Caco-2 (cell line): ENCODE measurements around the gene HCK. TPM values are rescaled to one million over a fixed set of nuclear protein-coding genes. Genes with fewer than 3 reads are reported as not detected.

Source experiments
- BruUV-seq: library from RNA; stranded (reverse); fragments of 400-500 nt; replicated peaks from 2 replicates; lab custom pipeline; 2021; lab: Mats Ljungman, UMichigan
- CTCF ChIA-PET: fragments of 300-600 bp; sonication (Branson Sonifier 250); formaldehyde crosslinking; loops from one replicate; lab custom pipeline; 2022; ENCODE audit warnings: antibody characterized with exemption; lab: Charles Lee
- POLR2A ChIA-PET: fragments of 300-600 bp; sonication (Branson Sonifier 250); formaldehyde crosslinking; loops from one replicate; lab custom pipeline; 2022; ENCODE audit warnings: antibody characterized with exemption; lab: Charles Lee
- DNase-seq, 2 experiments: peaks; one replicate each; pipeline versions ENCODE4 v3.0.0 to v3.0.0-alpha.2; 2020 to 2022
- H3K27me3 ChIP-seq: replicated peaks from 2 replicates; pipeline ENCODE4 v1.6.0; 2011; ENCODE audit warnings: low read length; ENCODE audit not compliant: control insufficient read depth, insufficient read depth
- H3K36me3 ChIP-seq: 2 replicates; pipeline ENCODE4 v1.5.1; 2011; ENCODE audit warnings: low read length; ENCODE audit not compliant: control insufficient read depth, insufficient read depth
- H3K4me1 ChIP-seq: fragments of 250-450 bp; sonication (Bioruptor Pico); 2 replicates; pipeline ENCODE4 v1.5.1; 2020; ENCODE audit warnings: mild to moderate bottlenecking
- H3K4me3 ChIP-seq: 2 replicates; pipeline ENCODE4 v1.5.1; 2011; ENCODE audit warnings: low read depth, mild to moderate bottlenecking, control low read depth, low read length
- H3K9me3 ChIP-seq: fragments of 250-450 bp; sonication (Bioruptor Pico); 2 replicates; pipeline ENCODE4 v1.5.1; 2020; ENCODE audit warnings: mild to moderate bottlenecking, moderate library complexity
- H3K27ac Mint-ChIP-seq: one replicate; pipeline ENCODE4 v1.8.0; 2022; ENCODE audit warnings: mixed read lengths; ENCODE audit not compliant: unreplicated experiment
- H3K27me3 Mint-ChIP-seq: one replicate; pipeline ENCODE4 v1.8.0; 2022; ENCODE audit warnings: mixed read lengths; ENCODE audit not compliant: insufficient read depth, unreplicated experiment
- H3K36me3 Mint-ChIP-seq: one replicate; pipeline ENCODE4 v1.8.0; 2022; ENCODE audit warnings: mild to moderate bottlenecking, mixed read lengths; ENCODE audit not compliant: insufficient read depth, unreplicated experiment
- H3K4me1 Mint-ChIP-seq: one replicate; pipeline ENCODE4 v1.8.0; 2022; ENCODE audit warnings: low read depth, mixed read lengths; ENCODE audit not compliant: unreplicated experiment
- H3K4me3 Mint-ChIP-seq: one replicate; pipeline ENCODE4 v1.8.0; 2022; ENCODE audit warnings: mild to moderate bottlenecking, moderate library complexity, mixed read lengths; ENCODE audit not compliant: unreplicated experiment
- H3K9me3 Mint-ChIP-seq: one replicate; pipeline ENCODE4 v1.8.0; 2022; ENCODE audit warnings: mixed read lengths; ENCODE audit not compliant: unreplicated experiment
- intact Hi-C: fragments of 100-400 bp; cut with micrococcal nuclease; formaldehyde crosslinking; loops from one replicate; pipeline ENCODE4 v1.10.0; 2022; ENCODE audit not compliant: unreplicated experiment
- total RNA-seq: library from RNA; stranded (reverse); gene quantifications from 2 replicates; pipeline ENCODE4 v1.2.3, GENCODE V29; 2022
- TF ChIP-seq, protein P1 (sequence below), 2 experiments: fragments of 200-600 bp in 1 of 2; IDR thresholded peaks; 1 replicate in 1 of 2; 2 replicates in 1 of 2; pipeline versions ENCODE4 v1.5.1 to v1.8.0; 2011 to 2022; ENCODE audit warnings: antibody characterized with exemption in 1 of 2, control low read depth in 1 of 2, inconsistent platforms in 1 of 2, low read depth in 1 of 2, low read length in 1 of 2, mild to moderate bottlenecking in 1 of 2, moderate library complexity in 1 of 2; ENCODE audit not compliant: insufficient read depth in 1 of 2, severe bottlenecking in 1 of 2, unreplicated experiment in 1 of 2

The HCK gene
- total RNA-seq, 1 experiment from 2014 or later, result not detected

DNA sequence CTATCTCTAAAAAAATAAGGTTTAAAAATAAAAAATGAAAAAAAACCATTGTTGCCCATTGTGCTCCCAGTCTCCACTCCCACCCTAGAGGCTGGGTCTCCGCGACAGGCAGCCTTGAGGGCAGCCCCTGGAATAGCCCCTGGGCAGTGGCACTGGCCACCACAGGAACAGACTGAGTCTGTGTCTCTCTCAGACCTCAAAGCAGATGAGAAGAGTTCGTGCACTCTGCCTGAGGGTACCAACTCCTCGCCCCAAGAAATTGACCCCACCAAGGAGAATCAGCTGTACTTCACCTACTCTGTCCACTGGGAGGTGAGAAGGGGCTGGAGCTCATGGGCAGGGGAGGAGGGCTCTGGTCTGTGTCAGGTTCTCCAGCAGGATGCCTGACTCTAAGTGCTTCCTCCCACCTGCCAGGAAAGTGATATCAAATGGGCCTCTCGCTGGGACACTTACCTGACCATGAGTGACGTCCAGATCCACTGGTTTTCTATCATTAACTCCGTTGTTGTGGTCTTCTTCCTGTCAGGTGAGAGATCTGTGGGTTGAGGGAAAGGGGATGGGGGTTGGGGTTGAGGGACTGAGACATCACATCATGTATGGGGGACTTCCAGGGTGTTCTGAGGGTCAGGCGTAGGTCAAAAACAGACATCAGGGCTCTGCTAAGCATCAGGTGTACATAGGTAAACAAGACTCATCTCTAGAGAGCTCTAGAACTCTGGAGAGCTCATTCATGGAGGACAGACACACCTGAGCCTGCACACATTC lies 93.0 kb downstream of the HCK start:
- ChIA-PET POLR2A (no interaction called here), CTCF (no interaction called here)

DNA sequence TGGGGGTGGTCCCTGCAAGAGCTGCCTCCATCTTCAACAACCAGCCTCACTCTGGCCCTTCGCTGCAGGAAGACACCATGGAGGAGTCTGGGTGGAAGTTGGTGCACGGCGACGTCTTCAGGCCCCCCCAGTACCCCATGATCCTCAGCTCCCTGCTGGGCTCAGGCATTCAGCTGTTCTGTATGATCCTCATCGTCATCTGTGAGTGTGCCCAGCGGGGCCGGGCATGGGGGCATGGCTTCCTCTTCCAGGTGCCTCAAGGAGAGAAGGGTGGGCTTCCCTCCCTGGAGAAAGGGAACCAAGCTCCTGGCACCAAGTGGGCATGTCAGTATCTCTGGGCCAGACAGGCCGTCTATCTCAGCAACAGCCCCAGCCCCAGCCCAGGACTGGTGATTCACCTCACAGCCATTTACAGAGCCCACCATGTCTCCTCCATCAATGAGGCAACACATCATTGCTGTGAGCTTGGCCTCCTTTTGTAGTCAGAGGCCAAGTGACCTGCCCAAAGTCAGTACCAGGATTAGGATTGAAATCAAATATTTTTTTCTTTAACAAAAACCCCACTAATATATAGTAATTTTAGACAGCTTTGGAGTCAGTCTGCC lies 97.6 kb downstream of the HCK start:
- H3K9me3 Mint-ChIP-seq, result no peaks in the 10 kb centered on the region
- ChIA-PET CTCF (no interaction called here), POLR2A (no interaction called here)
- intact Hi-C loops, result no loop called here
- no peak for DNase-seq
- BruUV-seq, result no TSS peak
- peaks cover 8% of the 10 kb centered on the region for H3K4me1 Mint-ChIP-seq
- no peak overlapping the region for H3K4me3 Mint-ChIP-seq
- Histone ChIP-seq H3K36me3 (peaks cover 32% of the 10 kb centered on the region), H3K27me3 (no peaks in the 10 kb centered on the region), H3K4me1 (peaks cover 6% of the 10 kb centered on the region), H3K4me3 (no peak overlapping the region), H3K9me3 (no peaks in the 10 kb centered on the region)
- no peak overlapping the region for H3K27ac Mint-ChIP-seq
- TF ChIP-seq, protein P1, sequence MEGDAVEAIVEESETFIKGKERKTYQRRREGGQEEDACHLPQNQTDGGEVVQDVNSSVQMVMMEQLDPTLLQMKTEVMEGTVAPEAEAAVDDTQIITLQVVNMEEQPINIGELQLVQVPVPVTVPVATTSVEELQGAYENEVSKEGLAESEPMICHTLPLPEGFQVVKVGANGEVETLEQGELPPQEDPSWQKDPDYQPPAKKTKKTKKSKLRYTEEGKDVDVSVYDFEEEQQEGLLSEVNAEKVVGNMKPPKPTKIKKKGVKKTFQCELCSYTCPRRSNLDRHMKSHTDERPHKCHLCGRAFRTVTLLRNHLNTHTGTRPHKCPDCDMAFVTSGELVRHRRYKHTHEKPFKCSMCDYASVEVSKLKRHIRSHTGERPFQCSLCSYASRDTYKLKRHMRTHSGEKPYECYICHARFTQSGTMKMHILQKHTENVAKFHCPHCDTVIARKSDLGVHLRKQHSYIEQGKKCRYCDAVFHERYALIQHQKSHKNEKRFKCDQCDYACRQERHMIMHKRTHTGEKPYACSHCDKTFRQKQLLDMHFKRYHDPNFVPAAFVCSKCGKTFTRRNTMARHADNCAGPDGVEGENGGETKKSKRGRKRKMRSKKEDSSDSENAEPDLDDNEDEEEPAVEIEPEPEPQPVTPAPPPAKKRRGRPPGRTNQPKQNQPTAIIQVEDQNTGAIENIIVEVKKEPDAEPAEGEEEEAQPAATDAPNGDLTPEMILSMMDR (IDR thresholded peaks at IDR 0.05; ENCODE audit: insufficient read depth in 1 of 2, low read depth in 1 of 2, low read length in 1 of 2, severe bottlenecking in 1 of 2, unreplicated experiment in 1 of 2), result no peak
- H3K36me3 Mint-ChIP-seq, result peaks cover 93% of the 10 kb centered on the region
- H3K27me3 Mint-ChIP-seq, result no peaks in the 10 kb centered on the region

More for the DNA sequence above, 93.0 kb downstream of the HCK start:
- Mint-ChIP-seq H3K27me3 (no peaks in the 10 kb centered on the region), H3K4me1 (no peaks in the 10 kb centered on the region), H3K4me3 (no peak overlapping the region), H3K36me3 (peaks cover 96% of the 10 kb centered on the region), H3K9me3 (no peaks in the 10 kb centered on the region), H3K27ac (no peak overlapping the region)
- no peaks in the 10 kb centered on the region for H3K9me3 ChIP-seq
- H3K4me1 ChIP-seq, result no peaks in the 10 kb centered on the region
- no peak overlapping the region for H3K4me3 ChIP-seq
- TF ChIP-seq, protein P1 (IDR thresholded peaks at IDR 0.05; ENCODE audit: insufficient read depth in 1 of 2, low read depth in 1 of 2, low read length in 1 of 2, severe bottlenecking in 1 of 2, unreplicated experiment in 1 of 2), result no peak
- intact Hi-C loops, result no loop called here
- H3K27me3 ChIP-seq, result no peaks in the 10 kb centered on the region
- no TSS peak for BruUV-seq
- peaks cover 17% of the 10 kb centered on the region for H3K36me3 ChIP-seq
- peak in 1 of 2 experiments; percentile 30 for DNase-seq

DNA sequence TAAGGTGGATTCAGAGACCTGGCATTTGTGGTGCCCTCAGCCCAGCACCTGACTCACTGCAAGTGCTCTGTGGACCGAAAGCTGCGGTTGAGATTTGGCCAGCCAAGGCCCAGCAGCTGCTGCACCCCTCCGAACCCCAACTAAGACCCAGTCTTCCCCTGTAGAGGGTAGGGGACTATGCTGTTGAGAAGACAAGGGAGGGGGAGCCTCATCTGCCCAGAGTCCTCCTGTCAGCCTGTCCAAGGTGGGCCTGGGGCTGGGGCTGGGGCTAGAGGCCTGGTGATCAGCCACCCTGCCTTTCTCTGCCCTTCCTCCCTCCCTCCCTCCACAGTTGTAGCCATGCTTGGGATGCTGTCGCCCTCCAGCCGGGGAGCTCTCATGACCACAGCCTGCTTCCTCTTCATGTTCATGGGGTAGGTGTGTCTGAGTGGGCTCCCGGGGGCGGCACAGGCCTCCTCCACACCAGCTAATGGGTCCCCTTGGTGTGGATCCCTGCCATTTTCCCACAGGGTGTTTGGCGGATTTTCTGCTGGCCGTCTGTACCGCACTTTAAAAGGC lies 98.3 kb downstream of the HCK start:
- CTCF ChIA-PET, result no interaction called here
- Mint-ChIP-seq H3K36me3 (peaks cover 87% of the 10 kb centered on the region), H3K27ac (no peak overlapping the region), H3K27me3 (no peaks in the 10 kb centered on the region), H3K9me3 (no peaks in the 10 kb centered on the region), H3K4me1 (peaks cover 8% of the 10 kb centered on the region), H3K4me3 (no peak overlapping the region)
- intact Hi-C loops, result no loop called here
- no peak for DNase-seq
- H3K27me3 ChIP-seq, result no peaks in the 10 kb centered on the region
- BruUV-seq, result no TSS peak
- peaks cover 30% of the 10 kb centered on the region for H3K36me3 ChIP-seq
- TF ChIP-seq, protein P1 (IDR thresholded peaks at IDR 0.05; ENCODE audit: insufficient read depth in 1 of 2, low read depth in 1 of 2, low read length in 1 of 2, severe bottlenecking in 1 of 2, unreplicated experiment in 1 of 2), result no peak
- no peak overlapping the region for H3K4me3 ChIP-seq
- POLR2A ChIA-PET, result no interaction called here
- peaks cover 6% of the 10 kb centered on the region for H3K4me1 ChIP-seq
- no peaks in the 10 kb centered on the region for H3K9me3 ChIP-seq

Other genes starting within 250 kb of the HCK start
- 0.77 and 0.91 TPM in 2 replicates for gene MYLK2, start 232.9 kb upstream of the HCK start, total RNA-seq
- not detected in 2 replicates for gene FOXS1, start 206.6 kb upstream of the HCK start, total RNA-seq
- 8.2 and 9.1 TPM in 2 replicates for gene DUSP15, start 181.7 kb upstream of the HCK start, total RNA-seq
- gene TTLL9, start 181.6 kb upstream of the HCK start, total RNA-seq, result not detected in 2 replicates
- 55.7 and 56.8 TPM in 2 replicates for gene PDRG1, start 100.2 kb upstream of the HCK start, total RNA-seq
- gene XKR7, start 84.1 kb upstream of the HCK start, total RNA-seq, result not detected in 2 replicates
- gene CCM2L, start 41.8 kb upstream of the HCK start, total RNA-seq, result 0.16 and 0.32 TPM in 2 replicates
- gene TM9SF4, start 57.5 kb downstream of the HCK start, total RNA-seq, result 130 and 138 TPM in 2 replicates
- gene PLAGL2, start 155.5 kb downstream of the HCK start, total RNA-seq, result 89.6 and 96.1 TPM in 2 replicates
- gene POFUT1, start 155.6 kb downstream of the HCK start, total RNA-seq, result 148 and 158 TPM in 2 replicates
- gene KIF3B, start 225.4 kb downstream of the HCK start, total RNA-seq, result 49.0 and 50.0 TPM in 2 replicates